WTC11 (cell line): ENCODE measurements around the gene PTCH1.

Experiments used
- E2F1 ChIP-seq: sonication (generic); formaldehyde crosslinking; IDR thresholded peaks from 2 replicates; pipeline ENCODE4 v1.8.0; 2022; ENCODE audit warnings: mild to moderate bottlenecking, missing genetic modification reagents
- TEAD1 ChIP-seq: sonication (generic); formaldehyde crosslinking; IDR thresholded peaks from 2 replicates; pipeline ENCODE4 v1.8.0; 2022; ENCODE audit warnings: mild to moderate bottlenecking, missing genetic modification reagents
- TF ChIP-seq, protein P1 (sequence below): fragments of 200-600 bp; IDR thresholded peaks from 2 replicates; pipeline ENCODE4 v1.8.0; 2022; ENCODE audit warnings: antibody characterized with exemption
- TF ChIP-seq, protein P2 (sequence below): fragments of 250-450 bp; sonication (Bioruptor Pico); IDR thresholded peaks from 2 replicates; pipeline ENCODE4 v1.9.0; 2021; ENCODE audit warnings: mild to moderate bottlenecking, borderline replicate concordance

GRCh38 chr9:95499046-95499676 is 17.6 kb downstream of the PTCH1 start:
- TF ChIP-seq, protein P1, sequence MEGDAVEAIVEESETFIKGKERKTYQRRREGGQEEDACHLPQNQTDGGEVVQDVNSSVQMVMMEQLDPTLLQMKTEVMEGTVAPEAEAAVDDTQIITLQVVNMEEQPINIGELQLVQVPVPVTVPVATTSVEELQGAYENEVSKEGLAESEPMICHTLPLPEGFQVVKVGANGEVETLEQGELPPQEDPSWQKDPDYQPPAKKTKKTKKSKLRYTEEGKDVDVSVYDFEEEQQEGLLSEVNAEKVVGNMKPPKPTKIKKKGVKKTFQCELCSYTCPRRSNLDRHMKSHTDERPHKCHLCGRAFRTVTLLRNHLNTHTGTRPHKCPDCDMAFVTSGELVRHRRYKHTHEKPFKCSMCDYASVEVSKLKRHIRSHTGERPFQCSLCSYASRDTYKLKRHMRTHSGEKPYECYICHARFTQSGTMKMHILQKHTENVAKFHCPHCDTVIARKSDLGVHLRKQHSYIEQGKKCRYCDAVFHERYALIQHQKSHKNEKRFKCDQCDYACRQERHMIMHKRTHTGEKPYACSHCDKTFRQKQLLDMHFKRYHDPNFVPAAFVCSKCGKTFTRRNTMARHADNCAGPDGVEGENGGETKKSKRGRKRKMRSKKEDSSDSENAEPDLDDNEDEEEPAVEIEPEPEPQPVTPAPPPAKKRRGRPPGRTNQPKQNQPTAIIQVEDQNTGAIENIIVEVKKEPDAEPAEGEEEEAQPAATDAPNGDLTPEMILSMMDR, result no peak
- TF ChIP-seq TEAD1 (no peak), E2F1 (CRISPR knock-in tag) (no peak)
- TF ChIP-seq, protein P2, sequence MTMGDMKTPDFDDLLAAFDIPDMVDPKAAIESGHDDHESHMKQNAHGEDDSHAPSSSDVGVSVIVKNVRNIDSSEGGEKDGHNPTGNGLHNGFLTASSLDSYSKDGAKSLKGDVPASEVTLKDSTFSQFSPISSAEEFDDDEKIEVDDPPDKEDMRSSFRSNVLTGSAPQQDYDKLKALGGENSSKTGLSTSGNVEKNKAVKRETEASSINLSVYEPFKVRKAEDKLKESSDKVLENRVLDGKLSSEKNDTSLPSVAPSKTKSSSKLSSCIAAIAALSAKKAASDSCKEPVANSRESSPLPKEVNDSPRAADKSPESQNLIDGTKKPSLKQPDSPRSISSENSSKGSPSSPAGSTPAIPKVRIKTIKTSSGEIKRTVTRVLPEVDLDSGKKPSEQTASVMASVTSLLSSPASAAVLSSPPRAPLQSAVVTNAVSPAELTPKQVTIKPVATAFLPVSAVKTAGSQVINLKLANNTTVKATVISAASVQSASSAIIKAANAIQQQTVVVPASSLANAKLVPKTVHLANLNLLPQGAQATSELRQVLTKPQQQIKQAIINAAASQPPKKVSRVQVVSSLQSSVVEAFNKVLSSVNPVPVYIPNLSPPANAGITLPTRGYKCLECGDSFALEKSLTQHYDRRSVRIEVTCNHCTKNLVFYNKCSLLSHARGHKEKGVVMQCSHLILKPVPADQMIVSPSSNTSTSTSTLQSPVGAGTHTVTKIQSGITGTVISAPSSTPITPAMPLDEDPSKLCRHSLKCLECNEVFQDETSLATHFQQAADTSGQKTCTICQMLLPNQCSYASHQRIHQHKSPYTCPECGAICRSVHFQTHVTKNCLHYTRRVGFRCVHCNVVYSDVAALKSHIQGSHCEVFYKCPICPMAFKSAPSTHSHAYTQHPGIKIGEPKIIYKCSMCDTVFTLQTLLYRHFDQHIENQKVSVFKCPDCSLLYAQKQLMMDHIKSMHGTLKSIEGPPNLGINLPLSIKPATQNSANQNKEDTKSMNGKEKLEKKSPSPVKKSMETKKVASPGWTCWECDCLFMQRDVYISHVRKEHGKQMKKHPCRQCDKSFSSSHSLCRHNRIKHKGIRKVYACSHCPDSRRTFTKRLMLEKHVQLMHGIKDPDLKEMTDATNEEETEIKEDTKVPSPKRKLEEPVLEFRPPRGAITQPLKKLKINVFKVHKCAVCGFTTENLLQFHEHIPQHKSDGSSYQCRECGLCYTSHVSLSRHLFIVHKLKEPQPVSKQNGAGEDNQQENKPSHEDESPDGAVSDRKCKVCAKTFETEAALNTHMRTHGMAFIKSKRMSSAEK, result no peak
